KG1 (cell line): Measurements from ENCODE around the gene MAT1A.

ENCODE experiments used
- DNase-seq: peaks from one replicate; lab custom pipeline; 2025; lab: John Stamatoyannopoulos, UW

Gene MAT1A

GRCh38 chr10:80281784-80282765 is 7.4 kb downstream of the MAT1A start:
- no peak for DNase-seq

- no peak for DNase-seq
These were observed 8.2 kb downstream of the MAT1A start for GRCh38 chr10:80281292-80281691.

- no peak for DNase-seq
These were observed 9.2 kb downstream of the MAT1A start for GRCh38 chr10:80280071-80280800.

- DNase-seq: no peak
These were observed 10.3 kb downstream of the MAT1A start for GRCh38 chr10:80279146-80279545.

- no peak for DNase-seq
These were observed 11.0 kb downstream of the MAT1A start for GRCh38 chr10:80278480-80278879.

- no peak for DNase-seq
These were observed 11.7 kb downstream of the MAT1A start for GRCh38 chr10:80277567-80278250.

GRCh38 chr10:80277016-80277415 is 12.4 kb downstream of the MAT1A start:
- DNase-seq: no peak

- no peak for DNase-seq
These were observed 13.1 kb downstream of the MAT1A start for GRCh38 chr10:80276335-80276734.

GRCh38 chr10:80275756-80276155 is 13.7 kb downstream of the MAT1A start:
- no peak for DNase-seq

GRCh38 chr10:80275135-80275498 is 14.3 kb downstream of the MAT1A start:
- DNase-seq: no peak

GRCh38 chr10:80274396-80275134 is 14.9 kb downstream of the MAT1A start:
- no peak for DNase-seq

GRCh38 chr10:80273523-80274170 is 15.8 kb downstream of the MAT1A start:
- no peak for DNase-seq

- DNase-seq: no peak
These were observed 16.5 kb downstream of the MAT1A start for GRCh38 chr10:80272793-80273522.

GRCh38 chr10:80271416-80271815 is 18.0 kb downstream of the MAT1A start:
- no peak for DNase-seq

- DNase-seq: no peak
These were observed 18.6 kb downstream of the MAT1A start for GRCh38 chr10:80270887-80271286.

- no peak for DNase-seq
These were observed 20.4 kb downstream of the MAT1A start for GRCh38 chr10:80268938-80269588.

GRCh38 chr10:80268266-80268665 is 21.2 kb downstream of the MAT1A start:
- no peak for DNase-seq

GRCh38 chr10:80266513-80266863 is 23.0 kb downstream of the MAT1A start:
- no peak for DNase-seq

GRCh38 chr10:80265740-80266512 is 23.5 kb downstream of the MAT1A start:
- no peak for DNase-seq
